SU-DHL-6 (cell line): ENCODE measurements around the gene SF3B1.
"Not testable (repeated sequence)": the region's sequence is repeated elsewhere in the genome, so short reads cannot be mapped to it uniquely, and the experiment has no call there.

Experiments used
- H2AFZ ChIP-seq: fragments of 200-600 bp; sonication (generic); 2 replicates; pipeline ENCODE4 v1.6.1; 2014; ENCODE audit warnings: low read depth, mild to moderate bottlenecking, moderate library complexity, mixed read lengths, antibody characterized with exemption, low read length; ENCODE audit not compliant: severe bottlenecking
- H3F3A ChIP-seq: fragments of 200-600 bp; shearing (Covaris generic); 2 replicates; pipeline ENCODE4 v1.6.0; 2016; ENCODE audit warnings: antibody characterized with exemption, mild to moderate bottlenecking; ENCODE audit not compliant: insufficient read depth
- H3K27ac ChIP-seq: fragments of 200-600 bp; sonication (generic); 2 replicates; pipeline ENCODE4 v1.5.1; 2016; ENCODE audit warnings: low read depth, mild to moderate bottlenecking, low read length, moderate library complexity, mixed read lengths
- H3K27me3 ChIP-seq: fragments of 200-600 bp; sonication (generic), shearing (Covaris generic); 2 replicates; pipeline ENCODE4 v1.6.0; 2014; ENCODE audit warnings: mild to moderate bottlenecking, low read length
- H3K36me3 ChIP-seq: fragments of 200-600 bp; sonication (generic); 2 replicates; pipeline ENCODE4 v1.6.1; 2014; ENCODE audit warnings: mild to moderate bottlenecking, low read length, mixed read lengths
- H3K4me2 ChIP-seq: fragments of 300-600, 200-600 bp; shearing (Covaris generic), sonication (generic); 2 replicates; pipeline ENCODE4 v1.6.0; 2014; ENCODE audit warnings: low read length, low read depth, mild to moderate bottlenecking; ENCODE audit not compliant: poor library complexity, severe bottlenecking
- H3K4me3 ChIP-seq: fragments of 200-600 bp; sonication (generic); 2 replicates; pipeline ENCODE4 v1.5.1; 2014; ENCODE audit warnings: antibody characterized with exemption, low read length, mild to moderate bottlenecking, mixed read lengths; ENCODE audit not compliant: insufficient read depth, poor library complexity, severe bottlenecking
- H3K79me2 ChIP-seq: fragments of 200-600 bp; sonication (generic); 2 replicates; pipeline ENCODE4 v1.6.1; 2014; ENCODE audit warnings: mild to moderate bottlenecking, low read length, moderate library complexity; ENCODE audit not compliant: insufficient read depth
- H3K9ac ChIP-seq: fragments of 200-600 bp; sonication (generic); 2 replicates; pipeline ENCODE4 v1.7.0; 2014; ENCODE audit warnings: mild to moderate bottlenecking, low read length
- H3K9me2 ChIP-seq: fragments of 200-600 bp; sonication (generic); replicated peaks from 2 replicates; pipeline ENCODE4 v1.6.1; 2014; ENCODE audit warnings: low read length; ENCODE audit not compliant: insufficient read depth
- H3K9me3 ChIP-seq: fragments of 200-600 bp; sonication (generic); 2 replicates; pipeline ENCODE4 v1.6.1; 2014; ENCODE audit warnings: low read length, mixed read lengths; ENCODE audit not compliant: insufficient read depth
- H4K20me1 ChIP-seq: fragments of 200-600 bp; sonication (generic); 2 replicates; pipeline ENCODE4 v1.6.1; 2014; ENCODE audit warnings: low read depth, mild to moderate bottlenecking, antibody characterized with exemption, low read length, moderate library complexity, mixed read lengths
- EZH2phosphoT487 ChIP-seq: fragments of 200-600 bp; sonication (generic), shearing (Covaris generic); conservative IDR thresholded peaks from 2 replicates; pipeline ENCODE4 v1.6.1; 2018; ENCODE audit warnings: mild to moderate bottlenecking, antibody characterized with exemption, low read length, moderate library complexity, mixed read lengths
- TF ChIP-seq, protein P1 (sequence below): fragments of 200-600 bp; sonication (generic); IDR thresholded peaks from one replicate; pipeline ENCODE4 v1.5.1; 2017; ENCODE audit warnings: antibody characterized with exemption, mild to moderate bottlenecking, low read length, moderate library complexity; ENCODE audit not compliant: insufficient read depth, poor library complexity, severe bottlenecking

The SF3B1 gene

DNA sequence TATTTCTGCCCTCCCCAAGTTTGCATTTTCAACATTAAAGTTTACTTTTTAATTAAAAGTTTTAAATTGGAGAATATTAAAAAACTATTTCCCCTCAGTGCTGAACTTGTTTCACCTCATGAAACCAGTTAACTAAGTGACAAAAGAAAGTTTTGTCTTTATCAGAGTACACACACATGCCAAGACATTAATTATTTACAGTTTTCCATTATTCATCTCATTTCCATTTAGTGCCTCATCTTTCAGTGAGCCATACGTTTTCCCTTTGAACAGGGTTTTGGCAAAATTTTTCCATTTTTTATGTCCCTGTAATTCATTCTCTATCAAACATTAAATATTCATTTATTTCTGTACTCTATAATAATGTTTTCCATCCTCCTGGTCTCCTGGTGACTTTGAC, 53.2 kb downstream of the SF3B1 start:
- Histone ChIP-seq H3K27ac (no peak overlapping the region), H3K9me3 (no peaks in the 10 kb centered on the region), H3K27me3 (no peaks in the 10 kb centered on the region), H3F3A (no peaks in the 10 kb centered on the region), H3K79me2 (no peaks in the 10 kb centered on the region), H2AFZ (no peak overlapping the region), H3K4me2 (no peak overlapping the region), H3K9ac (no peak overlapping the region), H3K9me2 (no peaks in the 10 kb centered on the region), H4K20me1 (no peaks in the 10 kb centered on the region), H3K4me3 (no peak overlapping the region), H3K36me3 (no peaks in the 10 kb centered on the region)
- TF ChIP-seq, protein P1, sequence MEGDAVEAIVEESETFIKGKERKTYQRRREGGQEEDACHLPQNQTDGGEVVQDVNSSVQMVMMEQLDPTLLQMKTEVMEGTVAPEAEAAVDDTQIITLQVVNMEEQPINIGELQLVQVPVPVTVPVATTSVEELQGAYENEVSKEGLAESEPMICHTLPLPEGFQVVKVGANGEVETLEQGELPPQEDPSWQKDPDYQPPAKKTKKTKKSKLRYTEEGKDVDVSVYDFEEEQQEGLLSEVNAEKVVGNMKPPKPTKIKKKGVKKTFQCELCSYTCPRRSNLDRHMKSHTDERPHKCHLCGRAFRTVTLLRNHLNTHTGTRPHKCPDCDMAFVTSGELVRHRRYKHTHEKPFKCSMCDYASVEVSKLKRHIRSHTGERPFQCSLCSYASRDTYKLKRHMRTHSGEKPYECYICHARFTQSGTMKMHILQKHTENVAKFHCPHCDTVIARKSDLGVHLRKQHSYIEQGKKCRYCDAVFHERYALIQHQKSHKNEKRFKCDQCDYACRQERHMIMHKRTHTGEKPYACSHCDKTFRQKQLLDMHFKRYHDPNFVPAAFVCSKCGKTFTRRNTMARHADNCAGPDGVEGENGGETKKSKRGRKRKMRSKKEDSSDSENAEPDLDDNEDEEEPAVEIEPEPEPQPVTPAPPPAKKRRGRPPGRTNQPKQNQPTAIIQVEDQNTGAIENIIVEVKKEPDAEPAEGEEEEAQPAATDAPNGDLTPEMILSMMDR: no peak
- no peak for TF ChIP-seq EZH2phosphoT487

DNA sequence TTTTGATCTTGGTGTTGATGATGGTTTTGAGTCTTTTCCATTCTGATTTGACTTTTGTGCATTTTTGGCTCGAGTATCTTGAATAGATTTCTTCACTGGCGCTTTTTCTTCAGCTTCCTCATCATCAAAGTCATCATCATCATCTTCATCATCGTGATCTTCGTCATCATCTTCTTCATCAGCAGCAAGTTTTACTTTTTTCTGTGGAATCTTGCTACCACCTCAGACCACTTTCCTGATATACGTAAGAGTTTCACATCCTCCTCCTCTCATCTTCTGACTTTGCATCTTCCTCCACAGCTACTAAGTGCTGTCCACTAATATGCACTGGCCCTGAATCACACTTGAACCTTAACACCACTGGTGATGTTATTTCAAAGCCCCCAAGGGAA, 54.9 kb downstream of the SF3B1 start:
- H4K20me1 ChIP-seq, H3F3A ChIP-seq, H3K36me3 ChIP-seq, H3K9ac ChIP-seq, H3K27ac ChIP-seq, H3K27me3 ChIP-seq, H2AFZ ChIP-seq, H3K9me3 ChIP-seq, H3K79me2 ChIP-seq, H3K4me2 ChIP-seq, H3K9me2 ChIP-seq, H3K4me3 ChIP-seq: not testable (repeated sequence)

DNA sequence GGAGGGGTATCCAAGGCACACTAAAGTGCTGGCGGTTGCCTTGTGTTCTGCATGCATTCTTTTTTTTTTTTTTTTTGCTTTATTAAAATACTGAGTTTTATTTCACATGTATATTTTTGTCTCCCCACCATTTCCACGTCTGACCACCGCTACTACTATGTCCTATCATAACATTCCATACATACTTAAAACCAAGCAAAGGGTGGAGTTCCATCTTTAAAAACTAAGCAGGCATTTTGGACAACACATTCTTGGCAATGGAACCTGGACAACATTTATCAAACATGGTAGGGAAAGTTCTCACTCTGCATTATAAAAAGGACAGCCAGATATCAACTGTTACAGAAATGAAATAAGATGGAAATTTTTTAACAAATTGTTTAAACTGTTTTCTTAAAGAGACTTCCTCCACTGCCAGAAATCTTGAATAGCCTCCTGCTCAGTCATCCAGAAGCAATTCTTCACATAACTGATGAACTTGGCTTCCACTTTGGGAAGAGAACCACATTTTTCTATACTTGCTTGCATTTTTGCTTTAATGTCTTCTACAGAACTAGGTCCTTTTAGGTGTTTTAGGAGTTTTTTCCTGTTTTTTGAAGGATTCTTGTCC, 55.4 kb downstream of the SF3B1 start:
- H3K79me2 ChIP-seq, H3K9me2 ChIP-seq, H2AFZ ChIP-seq, H3K9me3 ChIP-seq, H3F3A ChIP-seq, H3K4me3 ChIP-seq, H3K4me2 ChIP-seq, H3K36me3 ChIP-seq, H3K27ac ChIP-seq, H3K9ac ChIP-seq, H3K27me3 ChIP-seq, H4K20me1 ChIP-seq: not testable (repeated sequence)

DNA sequence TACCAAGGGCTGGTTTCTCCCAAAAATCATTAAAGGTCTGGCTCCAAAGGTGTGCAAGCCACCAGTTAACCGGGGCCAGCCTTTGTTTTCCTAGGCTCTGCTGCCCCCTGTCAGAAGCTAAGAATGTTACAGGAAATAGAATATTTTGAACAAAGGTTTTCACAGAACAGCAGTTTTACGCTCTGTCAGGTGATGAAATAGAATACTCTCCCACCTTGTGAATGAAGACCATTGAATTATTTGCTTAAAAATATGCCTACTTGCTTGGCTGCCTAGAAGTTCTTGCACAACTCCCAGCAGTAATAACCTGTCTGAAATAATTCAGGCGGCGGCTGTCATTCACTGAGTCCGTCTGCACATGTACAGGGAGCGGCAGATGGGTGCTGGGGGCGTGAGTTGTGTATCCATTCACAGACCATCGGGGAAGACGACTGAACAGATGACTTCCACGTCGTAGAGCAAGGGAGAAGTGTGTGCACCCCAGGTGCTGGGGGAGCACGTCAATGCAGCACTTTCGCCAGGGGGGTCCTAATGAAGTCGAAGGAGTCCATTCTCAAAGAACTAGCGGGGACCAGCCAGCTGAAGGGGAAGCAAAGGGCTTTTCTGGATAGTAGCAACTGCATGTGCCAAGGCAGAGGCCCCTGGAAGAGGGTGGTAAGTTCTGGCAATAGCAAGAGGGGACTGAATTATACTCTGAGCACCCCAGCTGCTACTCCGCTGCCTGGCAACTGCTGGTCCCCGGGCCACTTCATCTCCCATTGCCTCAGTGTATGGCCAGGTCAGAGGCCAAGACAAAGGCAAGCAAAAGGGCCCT, 56.1 kb downstream of the SF3B1 start:
- no peaks in the 10 kb centered on the region for H3K36me3 ChIP-seq

More for the DNA sequence above, 56.1 kb downstream of the SF3B1 start:
- TF ChIP-seq, protein P1: peak; percentile 70
- TF ChIP-seq EZH2phosphoT487: no peak
- Histone ChIP-seq H3K9me3 (no peaks in the 10 kb centered on the region), H4K20me1 (no peaks in the 10 kb centered on the region), H3K79me2 (no peaks in the 10 kb centered on the region), H3K4me3 (no peak overlapping the region), H3K27me3 (no peaks in the 10 kb centered on the region), H3K9me2 (no peaks in the 10 kb centered on the region), H2AFZ (no peak overlapping the region), H3K27ac (no peak overlapping the region), H3K9ac (no peak overlapping the region), H3F3A (no peaks in the 10 kb centered on the region), H3K4me2 (no peak overlapping the region)
